HG02943 (cell line): ENCODE results near the gene RRP12.

Experiments
- ATAC-seq: cut with Tn5 transposase; IDR thresholded peaks from one replicate; pipeline ENCODE4 v1.9.1; 2021; ENCODE audit warnings: mild to moderate bottlenecking, low read depth, moderate library complexity; ENCODE audit not compliant: unreplicated experiment

The RRP12 gene

DNA sequence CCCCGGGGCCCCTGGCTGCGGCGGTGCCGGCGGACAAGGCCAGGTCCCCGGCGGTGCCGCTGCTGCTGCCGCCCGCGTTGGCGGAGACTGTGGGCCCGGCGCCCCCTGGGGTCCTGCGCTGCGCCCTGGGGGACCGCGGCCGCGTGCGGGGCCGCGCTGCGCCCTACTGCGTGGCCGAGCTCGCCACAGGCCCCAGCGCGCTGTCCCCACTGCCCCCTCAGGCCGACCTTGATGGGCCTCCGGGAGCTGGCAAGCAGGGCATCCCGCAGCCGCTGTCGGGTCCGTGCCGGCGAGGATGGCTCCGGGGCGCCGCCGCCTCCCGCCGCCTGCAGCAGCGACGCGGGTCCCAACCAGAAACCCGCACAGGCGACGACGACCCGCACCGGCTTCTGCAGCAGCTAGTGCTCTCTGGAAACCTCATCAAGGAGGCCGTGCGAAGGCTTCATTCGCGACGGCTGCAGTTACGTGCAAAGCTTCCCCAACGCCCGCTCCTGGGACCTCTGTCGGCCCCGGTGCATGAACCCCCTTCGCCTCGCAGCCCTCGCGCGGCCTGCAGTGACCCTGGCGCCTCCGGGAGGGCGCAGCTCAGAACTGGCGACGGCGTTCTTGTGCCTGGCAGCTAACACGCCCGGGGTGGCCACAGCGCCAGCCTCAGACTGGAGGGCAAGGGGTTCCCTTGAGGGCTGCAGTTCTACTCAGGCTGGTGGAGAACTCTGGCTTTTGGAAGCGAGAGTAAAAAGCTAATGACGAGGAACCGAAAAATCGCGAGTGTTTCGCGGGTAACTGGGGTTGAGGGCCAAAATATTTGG, 81.3 kb downstream of the RRP12 start:
- ATAC-seq, result no peak

GRCh38 chr10:97318772-97319651, 82.1 kb downstream of the RRP12 start, which contains the start of gene FRAT1:
TSS of gene FRAT1 (plus strand) at chr10:97319271. CDS start at chr10:97319454, 183 bp downstream.
- peak; percentile 77 for ATAC-seq

DNA sequence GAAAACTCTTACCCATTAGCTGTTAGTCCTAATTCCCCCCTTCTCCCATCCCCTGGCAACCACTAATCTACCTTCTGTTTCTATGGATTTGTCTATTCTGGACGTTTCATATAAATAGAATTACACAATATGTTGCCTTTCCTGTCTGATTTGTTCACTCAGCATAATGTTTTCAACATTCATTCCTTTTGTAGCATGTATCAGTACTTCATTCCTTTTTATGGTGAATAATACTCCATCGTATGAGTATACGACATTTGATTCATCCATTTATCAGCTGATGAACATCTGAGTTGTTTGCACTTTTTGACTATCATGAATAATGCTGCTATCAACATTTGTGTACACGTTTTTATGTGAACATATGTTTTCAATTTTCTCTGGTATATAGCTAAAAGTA, 86.5 kb downstream of the RRP12 start:
- ATAC-seq, result no peak

GRCh38 chr10:97312897-97313296, 88.2 kb downstream of the RRP12 start:
- ATAC-seq, result no peak

GRCh38 chr10:97311111-97311626, 90.0 kb downstream of the RRP12 start:
- ATAC-seq, result no peak

DNA sequence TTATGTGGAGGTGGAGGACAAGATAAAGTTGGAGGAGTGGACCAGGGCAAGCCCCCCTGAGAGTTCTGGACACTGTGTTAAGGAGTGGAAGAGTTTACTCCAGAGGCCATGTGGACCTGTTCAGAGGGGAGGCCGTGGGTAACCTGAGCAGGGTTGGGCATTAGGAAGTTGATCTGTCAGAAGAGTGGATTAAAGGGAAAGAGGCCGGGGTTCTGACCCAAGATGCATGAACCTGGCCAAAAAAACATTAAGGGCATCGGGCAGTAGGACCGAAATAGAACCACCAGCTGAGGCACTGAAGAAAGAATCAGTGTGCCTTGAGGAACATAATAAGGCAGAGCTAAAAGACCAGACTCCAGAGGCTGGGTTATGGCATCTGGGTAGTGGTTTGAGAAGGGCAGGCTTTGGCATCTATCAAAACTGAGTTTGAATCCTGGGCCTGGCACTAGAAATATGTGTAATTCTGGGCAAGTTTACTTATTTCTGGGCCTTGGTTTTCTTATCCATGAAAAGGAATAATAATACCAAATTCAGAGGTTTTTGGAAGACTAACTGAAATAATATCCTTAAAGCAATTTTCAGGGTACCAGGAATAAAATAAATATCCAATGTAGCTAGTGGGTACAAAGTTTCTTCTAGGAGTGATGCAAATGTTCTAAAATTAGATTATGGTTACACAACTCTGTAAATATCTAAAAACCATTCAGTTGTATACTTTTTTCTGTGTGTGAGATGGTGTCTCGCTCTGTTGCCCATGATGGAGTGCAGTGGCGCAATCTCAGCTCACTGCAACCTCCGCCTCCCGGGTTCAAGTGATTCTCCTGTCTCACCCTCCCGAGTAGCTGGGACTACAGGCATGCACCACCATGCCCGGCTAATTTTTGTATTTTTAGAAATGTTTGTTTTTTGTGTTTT, 93.0 kb downstream of the RRP12 start:
- no peak for ATAC-seq

GRCh38 chr10:97307441-97307840, 93.7 kb downstream of the RRP12 start:
- no peak for ATAC-seq
